Hepatocyte (in vitro differentiated cells): ENCODE measurements around the gene SH3RF3. TPM values are rescaled to one million over a fixed set of nuclear protein-coding genes. Genes with fewer than 3 reads are reported as not detected.

Source experiments
- DNase-seq: peaks from one replicate; pipeline ENCODE4 v3.0.0-alpha.2; 2016; ENCODE audit warnings: low spot score
- H2AFZ ChIP-seq: fragments of 200-600 bp; sonication (generic); 2 replicates; pipeline ENCODE4 v1.6.0; 2016; ENCODE audit warnings: antibody characterized with exemption, mild to moderate bottlenecking
- H3K27ac ChIP-seq: fragments of 200-600 bp; sonication (generic); 2 replicates; pipeline ENCODE4 v1.5.1; 2016; ENCODE audit warnings: mild to moderate bottlenecking
- H3K27me3 ChIP-seq: fragments of 200-600 bp; sonication (generic); 2 replicates; pipeline ENCODE4 v1.6.1; 2016
- H3K36me3 ChIP-seq: fragments of 200-600 bp; sonication (generic); replicated peaks from 2 replicates; pipeline ENCODE4 v1.5.1; 2016; ENCODE audit warnings: low read depth; ENCODE audit not compliant: insufficient read depth
- H3K4me1 ChIP-seq: fragments of 200-600 bp; sonication (generic); 2 replicates; pipeline ENCODE4 v1.5.1; 2016; ENCODE audit warnings: mild to moderate bottlenecking, moderate library complexity; ENCODE audit not compliant: insufficient read depth
- H3K4me2 ChIP-seq: fragments of 200-600 bp; sonication (generic); 2 replicates; pipeline ENCODE4 v1.6.0; 2016
- H3K4me3 ChIP-seq: fragments of 200-600 bp; sonication (generic); 2 replicates; pipeline ENCODE4 v1.5.1; 2016; ENCODE audit warnings: mild to moderate bottlenecking
- H3K79me2 ChIP-seq: fragments of 200-600 bp; sonication (generic); 2 replicates; pipeline ENCODE4 v1.6.0; 2017; ENCODE audit warnings: mild to moderate bottlenecking
- H3K9me2 ChIP-seq: fragments of 200-600 bp; sonication (generic); replicated peaks from 2 replicates; pipeline ENCODE4 v1.6.0; 2017; ENCODE audit warnings: mild to moderate bottlenecking; ENCODE audit not compliant: insufficient read depth
- H3K9me3 ChIP-seq: fragments of 200-600 bp; sonication (generic); 2 replicates; pipeline ENCODE4 v1.5.1; 2016; ENCODE audit warnings: low read depth, mild to moderate bottlenecking
- H4K20me1 ChIP-seq: fragments of 200-600 bp; sonication (generic); 2 replicates; pipeline ENCODE4 v1.6.0; 2016; ENCODE audit warnings: mild to moderate bottlenecking; ENCODE audit not compliant: insufficient read depth, poor library complexity, severe bottlenecking
- EZH2 ChIP-seq: fragments of 200-600 bp; sonication (generic); IDR thresholded peaks from 2 replicates; pipeline ENCODE4 v1.6.1; 2016; ENCODE audit warnings: antibody characterized with exemption, mild to moderate bottlenecking, borderline replicate concordance
- EZH2phosphoT487 ChIP-seq: fragments of 200-600 bp; sonication (generic); IDR thresholded peaks from one replicate; pipeline ENCODE4 v1.6.1; 2018; ENCODE audit warnings: antibody characterized with exemption, mild to moderate bottlenecking, low read depth, moderate library complexity; ENCODE audit not compliant: unreplicated experiment, severe bottlenecking
- WGBS: methylation state at CpG from one replicate; pipeline ENCODE4 v1.1.6; 2016; ENCODE audit warnings: low lambda C conversion rate; ENCODE audit errors: missing lambda C conversion rate; 5-methylcytosine and 5-hydroxymethylcytosine counted together
- polyA plus RNA-seq: library from polyadenylated mRNA; unstranded; fragments of >200 nt; fragmentation: Nextera tagmentation; extraction: Ambion mirVana; gene quantifications from 2 replicates; pipeline ENCODE4 v1.2.1, GENCODE V29; 2016
- total RNA-seq: library from RNA; depleted of rRNA; stranded (reverse); fragments of >200 nt; gene quantifications from 2 replicates; pipeline ENCODE4 v1.2.3, GENCODE V29; 2014
- TF ChIP-seq, protein P1 (sequence below): fragments of 200-600 bp; sonication (generic); IDR thresholded peaks from 2 replicates; pipeline ENCODE4 v1.5.1; 2016; ENCODE audit warnings: antibody characterized with exemption, mild to moderate bottlenecking; ENCODE audit not compliant: poor library complexity

Gene SH3RF3
- total and polyA plus RNA-seq, 2 experiments from 2014 or later, result 1.9 to 2.1 TPM

DNA sequence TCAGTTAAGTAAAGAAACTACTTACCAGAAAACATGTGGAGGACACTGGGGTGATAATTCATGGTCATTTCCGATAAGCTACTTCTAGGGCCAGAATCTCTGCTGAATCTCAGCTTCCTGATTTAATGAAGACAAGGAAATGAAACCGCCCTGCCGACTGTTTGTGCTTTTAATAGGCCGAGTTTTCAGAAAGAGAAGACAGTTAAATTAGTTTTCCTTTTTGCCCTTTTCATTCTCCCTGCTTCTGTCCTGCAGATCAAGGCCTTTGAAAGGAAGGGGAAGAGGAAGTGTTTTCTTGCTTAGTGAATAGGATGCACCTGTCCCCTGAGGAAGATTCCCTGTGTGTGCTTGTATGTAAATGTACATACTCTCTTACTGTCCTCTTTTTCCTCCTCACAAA, 126.6 kb downstream of the SH3RF3 start:
- no peak overlapping the region for H3K4me3 ChIP-seq
- no peaks in the 10 kb centered on the region for H3K9me2 ChIP-seq
- TF ChIP-seq, protein P1, sequence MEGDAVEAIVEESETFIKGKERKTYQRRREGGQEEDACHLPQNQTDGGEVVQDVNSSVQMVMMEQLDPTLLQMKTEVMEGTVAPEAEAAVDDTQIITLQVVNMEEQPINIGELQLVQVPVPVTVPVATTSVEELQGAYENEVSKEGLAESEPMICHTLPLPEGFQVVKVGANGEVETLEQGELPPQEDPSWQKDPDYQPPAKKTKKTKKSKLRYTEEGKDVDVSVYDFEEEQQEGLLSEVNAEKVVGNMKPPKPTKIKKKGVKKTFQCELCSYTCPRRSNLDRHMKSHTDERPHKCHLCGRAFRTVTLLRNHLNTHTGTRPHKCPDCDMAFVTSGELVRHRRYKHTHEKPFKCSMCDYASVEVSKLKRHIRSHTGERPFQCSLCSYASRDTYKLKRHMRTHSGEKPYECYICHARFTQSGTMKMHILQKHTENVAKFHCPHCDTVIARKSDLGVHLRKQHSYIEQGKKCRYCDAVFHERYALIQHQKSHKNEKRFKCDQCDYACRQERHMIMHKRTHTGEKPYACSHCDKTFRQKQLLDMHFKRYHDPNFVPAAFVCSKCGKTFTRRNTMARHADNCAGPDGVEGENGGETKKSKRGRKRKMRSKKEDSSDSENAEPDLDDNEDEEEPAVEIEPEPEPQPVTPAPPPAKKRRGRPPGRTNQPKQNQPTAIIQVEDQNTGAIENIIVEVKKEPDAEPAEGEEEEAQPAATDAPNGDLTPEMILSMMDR, result no peak
- no peak for TF ChIP-seq EZH2phosphoT487
- no peak for TF ChIP-seq EZH2
- no peak for DNase-seq
- H3K27me3 ChIP-seq, result no peaks in the 10 kb centered on the region
- H3K9me3 ChIP-seq, result no peaks in the 10 kb centered on the region
- H2AFZ ChIP-seq, result no peak overlapping the region
- no peak overlapping the region for H3K4me2 ChIP-seq
- 72% methylated on average over 4 of the region's 4 CpGs for WGBS
- peaks cover under 1% of the 10 kb centered on the region for H3K4me1 ChIP-seq
- no peaks in the 10 kb centered on the region for H4K20me1 ChIP-seq
- no peaks in the 10 kb centered on the region for H3K36me3 ChIP-seq
- H3K79me2 ChIP-seq, result no peaks in the 10 kb centered on the region
- no peak overlapping the region for H3K27ac ChIP-seq

- H2AFZ ChIP-seq, result no peak overlapping the region
- no peaks in the 10 kb centered on the region for H3K9me3 ChIP-seq
- no peak overlapping the region for H3K4me3 ChIP-seq
- no peaks in the 10 kb centered on the region for H3K36me3 ChIP-seq
- H3K27me3 ChIP-seq, result no peaks in the 10 kb centered on the region
- H3K79me2 ChIP-seq, result no peaks in the 10 kb centered on the region
- peaks cover 5% of the 10 kb centered on the region for H3K4me1 ChIP-seq
- no peak overlapping the region for H3K4me2 ChIP-seq
- H4K20me1 ChIP-seq, result no peaks in the 10 kb centered on the region
- no peak for TF ChIP-seq EZH2phosphoT487
- TF ChIP-seq, protein P1, result no peak
- no peak for TF ChIP-seq EZH2
- no peak overlapping the region for H3K27ac ChIP-seq
- no peak for DNase-seq
- H3K9me2 ChIP-seq, result no peaks in the 10 kb centered on the region
- 96% methylated on average over 12 of the region's 12 CpGs for WGBS
These were observed 127.1 kb downstream of the SH3RF3 start for GRCh38 chr2:109256111-109256510.

DNA sequence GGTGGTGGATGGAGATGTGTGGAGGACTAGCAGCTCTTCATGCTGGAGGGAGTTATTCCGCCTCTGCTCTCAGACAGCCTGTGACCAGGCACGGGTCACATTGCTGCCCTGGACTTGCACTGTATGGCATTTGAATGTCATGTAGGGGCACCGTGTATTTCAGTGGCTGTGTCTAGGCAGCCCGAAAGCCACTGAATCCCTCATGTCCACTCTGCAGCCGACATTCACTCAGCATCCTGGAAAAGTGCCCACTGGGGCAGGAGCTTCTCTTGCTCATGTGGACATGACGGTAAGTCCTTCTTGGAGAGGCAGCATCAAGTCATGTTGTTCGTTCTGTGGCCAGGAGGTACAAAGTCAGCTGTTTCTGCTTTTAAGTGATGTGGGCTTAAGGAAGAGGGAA, 127.9 kb downstream of the SH3RF3 start:
- Histone ChIP-seq H3K27me3 (no peaks in the 10 kb centered on the region), H3K36me3 (no peaks in the 10 kb centered on the region), H3K4me3 (no peak overlapping the region), H3K9me3 (no peaks in the 10 kb centered on the region), H3K9me2 (no peaks in the 10 kb centered on the region), H2AFZ (no peak overlapping the region), H3K4me2 (no peak overlapping the region), H3K27ac (no peak overlapping the region), H4K20me1 (no peaks in the 10 kb centered on the region), H3K79me2 (no peaks in the 10 kb centered on the region), H3K4me1 (peaks cover 6% of the 10 kb centered on the region)
- TF ChIP-seq, protein P1, result no peak
- TF ChIP-seq EZH2phosphoT487 (no peak), EZH2 (no peak)
- WGBS, result 85% methylated on average over 7 of the region's 7 CpGs
- no peak for DNase-seq

- Histone ChIP-seq H3K9me2 (no peaks in the 10 kb centered on the region), H3K79me2 (no peaks in the 10 kb centered on the region), H3K4me2 (no peak overlapping the region), H3K4me1 (peaks cover 6% of the 10 kb centered on the region), H2AFZ (no peak overlapping the region), H3K9me3 (no peaks in the 10 kb centered on the region), H4K20me1 (no peaks in the 10 kb centered on the region), H3K4me3 (no peak overlapping the region), H3K27me3 (no peaks in the 10 kb centered on the region), H3K27ac (no peak overlapping the region), H3K36me3 (no peaks in the 10 kb centered on the region)
- TF ChIP-seq, protein P1, result no peak
- TF ChIP-seq EZH2 (no peak), EZH2phosphoT487 (no peak)
- WGBS, result 81% methylated on average over 3 of the region's 3 CpGs
- no peak for DNase-seq
These were observed 128.6 kb downstream of the SH3RF3 start for GRCh38 chr2:109257653-109258052.
